Vagina (tissue), 2 donors: ENCODE data around the gene SNED1.

ENCODE experiments used
- CTCF ChIP-seq, 3 experiments: fragments of 450-650 bp in 2 of 3; fragments of 200-600 bp in 1 of 3; sonication (generic) in 1 of 3; IDR thresholded peaks; one replicate each; pipeline ENCODE4 v1.5.1; 2017 to 2019; ENCODE audit warnings: antibody characterized with exemption in 3 of 3, mild to moderate bottlenecking in 2 of 3, moderate library complexity in 2 of 3
- POLR2A ChIP-seq, 2 donors: fragments of 450-650 bp; IDR thresholded peaks; one replicate each; pipeline ENCODE4 v1.6.1; 2017; ENCODE audit warnings: antibody characterized with exemption in 2 of 2, mild to moderate bottlenecking in 2 of 2, moderate library complexity in 2 of 2

- TF ChIP-seq CTCF (IDR thresholded peaks at IDR 0.05) (no peak), POLR2A (IDR thresholded peaks at IDR 0.05) (no peak)
Observed at GRCh38 chr2:240998706-240998994, 232 bp downstream of the SNED1 start.
